GM12874 (cell line): Measurements from ENCODE around the gene THADA.

Experiments
- TF ChIP-seq, protein P1 (sequence below): IDR thresholded peaks from 2 replicates; pipeline ENCODE4 v1.5.1; 2011; ENCODE audit warnings: low read depth, mild to moderate bottlenecking, control low read depth, low read length, moderate library complexity; ENCODE audit not compliant: insufficient read depth

Gene THADA

GRCh38 chr2:43265421-43265820 lies 330.4 kb downstream of the THADA start:
- TF ChIP-seq, protein P1, sequence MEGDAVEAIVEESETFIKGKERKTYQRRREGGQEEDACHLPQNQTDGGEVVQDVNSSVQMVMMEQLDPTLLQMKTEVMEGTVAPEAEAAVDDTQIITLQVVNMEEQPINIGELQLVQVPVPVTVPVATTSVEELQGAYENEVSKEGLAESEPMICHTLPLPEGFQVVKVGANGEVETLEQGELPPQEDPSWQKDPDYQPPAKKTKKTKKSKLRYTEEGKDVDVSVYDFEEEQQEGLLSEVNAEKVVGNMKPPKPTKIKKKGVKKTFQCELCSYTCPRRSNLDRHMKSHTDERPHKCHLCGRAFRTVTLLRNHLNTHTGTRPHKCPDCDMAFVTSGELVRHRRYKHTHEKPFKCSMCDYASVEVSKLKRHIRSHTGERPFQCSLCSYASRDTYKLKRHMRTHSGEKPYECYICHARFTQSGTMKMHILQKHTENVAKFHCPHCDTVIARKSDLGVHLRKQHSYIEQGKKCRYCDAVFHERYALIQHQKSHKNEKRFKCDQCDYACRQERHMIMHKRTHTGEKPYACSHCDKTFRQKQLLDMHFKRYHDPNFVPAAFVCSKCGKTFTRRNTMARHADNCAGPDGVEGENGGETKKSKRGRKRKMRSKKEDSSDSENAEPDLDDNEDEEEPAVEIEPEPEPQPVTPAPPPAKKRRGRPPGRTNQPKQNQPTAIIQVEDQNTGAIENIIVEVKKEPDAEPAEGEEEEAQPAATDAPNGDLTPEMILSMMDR = no peak

GRCh38 chr2:43265001-43265400 lies 330.8 kb downstream of the THADA start:
- TF ChIP-seq, protein P1 = no peak

DNA sequence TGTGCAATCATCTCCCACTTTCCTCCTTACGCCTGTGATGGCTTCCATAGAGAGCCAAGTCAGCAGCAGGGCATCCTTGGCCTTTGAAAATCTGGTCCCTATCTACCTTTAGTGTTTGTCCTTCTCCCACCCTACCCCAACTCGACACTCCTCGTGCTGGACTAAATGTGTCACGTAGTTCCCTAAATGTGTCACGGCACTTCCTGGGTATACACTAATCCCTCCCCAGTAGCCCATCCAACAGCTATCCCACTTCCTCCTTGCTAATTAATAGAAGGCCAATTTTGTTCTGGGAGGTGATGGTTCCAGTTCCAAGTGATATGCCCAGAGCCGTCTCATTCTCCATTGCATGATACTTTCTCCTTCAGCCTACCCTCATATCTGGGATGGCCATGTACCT lies 332.9 kb downstream of the THADA start:
- TF ChIP-seq, protein P1 = no peak

DNA sequence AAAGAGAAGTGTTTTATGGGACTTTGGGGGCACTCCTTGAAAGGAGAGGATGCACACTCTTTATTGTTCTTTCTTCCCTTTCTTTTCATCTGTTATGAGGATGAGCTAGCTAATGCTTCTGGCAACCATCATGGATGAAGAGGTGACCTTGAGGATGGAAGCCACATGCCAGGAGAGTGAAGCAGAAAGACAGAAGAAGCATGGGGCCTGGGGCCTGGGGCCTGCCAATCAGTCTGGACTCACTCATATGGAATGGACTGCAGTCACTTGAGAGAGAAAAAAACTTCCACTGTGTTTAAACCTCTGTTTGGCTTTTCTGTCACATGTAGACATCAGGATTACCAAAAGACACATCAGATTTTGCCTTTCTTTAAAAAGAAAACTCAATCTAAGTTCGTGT lies 333.6 kb downstream of the THADA start:
- TF ChIP-seq, protein P1 = no peak

- TF ChIP-seq, protein P1 = no peak
These were observed 336.3 kb downstream of the THADA start for GRCh38 chr2:43259512-43259911.

DNA sequence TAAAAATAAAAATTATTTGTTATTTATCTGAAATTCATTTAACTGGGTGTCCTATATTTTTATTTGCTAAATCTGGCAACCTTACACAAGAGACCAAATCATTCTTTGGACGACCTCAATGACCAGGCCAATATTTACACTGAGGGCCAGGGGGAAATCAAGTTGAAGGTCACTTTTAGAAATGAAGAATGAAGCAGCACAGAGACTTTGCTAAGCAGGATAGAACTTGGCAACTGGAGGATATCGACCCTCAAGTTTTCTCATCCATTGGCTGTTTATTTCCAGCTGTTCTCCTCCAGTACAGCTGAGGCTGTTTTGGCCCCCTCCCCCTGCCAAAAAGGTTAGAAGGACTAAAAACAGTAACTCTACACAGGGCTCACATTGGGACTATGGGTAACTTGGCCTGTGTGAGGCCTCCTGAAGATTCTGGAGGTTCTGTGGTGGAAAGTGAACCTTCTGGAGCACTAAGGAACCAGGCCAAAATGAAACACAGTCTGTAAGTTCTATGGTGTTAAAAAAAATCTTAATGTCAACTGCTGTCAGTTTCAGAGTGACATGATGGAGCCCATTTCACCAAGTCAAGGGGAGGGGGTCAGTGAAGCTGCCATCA lies 337.2 kb downstream of the THADA start:
- TF ChIP-seq, protein P1 = no peak

- TF ChIP-seq, protein P1 = no peak
These were observed 340.4 kb downstream of the THADA start for GRCh38 chr2:43255296-43255910.
